TTC549 (cell line): ENCODE data around the gene HAUS7.
"Not testable (repeated sequence)": the region's sequence is repeated elsewhere in the genome, so short reads cannot be mapped to it uniquely, and the experiment has no call there.

ENCODE experiments used
- FAIRE-seq: peaks from 2 replicates; lab custom pipeline; 2012; peaks lifted over from hg19 to GRCh38; lab: Jason Lieb, UNC

The HAUS7 gene

GRCh38 chrX:153408221-153408721 is 62.1 kb downstream of the HAUS7 start:
- FAIRE-seq: no peak

- no peak for FAIRE-seq
Observed at GRCh38 chrX:153407736-153408135, 62.6 kb downstream of the HAUS7 start.

GRCh38 chrX:153406903-153407302 is 63.5 kb downstream of the HAUS7 start:
- FAIRE-seq: no peak

- FAIRE-seq: no peak
Observed at GRCh38 chrX:153406011-153406410, 64.4 kb downstream of the HAUS7 start.

- no peak for FAIRE-seq
Observed at GRCh38 chrX:153405426-153405825, 65.0 kb downstream of the HAUS7 start.

GRCh38 chrX:153404333-153404732 is 66.0 kb downstream of the HAUS7 start:
- FAIRE-seq: not testable (repeated sequence)

- FAIRE-seq: no peak
Observed at GRCh38 chrX:153401133-153401764, 69.1 kb downstream of the HAUS7 start, which contains the start of gene PNMA6E. Gene PNMA6E (minus strand): TSS chrX:153401350. CDS start chrX:153398849, 2,501 bp downstream.

- FAIRE-seq: no peak
Observed at GRCh38 chrX:153400146-153401132, 69.9 kb downstream of the HAUS7 start.

- FAIRE-seq: no peak
Observed at GRCh38 chrX:153398275-153398960, 72.0 kb downstream of the HAUS7 start.
